ENCODE data around the gene FTO. TPM values are rescaled to one million over a fixed set of nuclear protein-coding genes. Genes with fewer than 3 reads are reported as not detected.

The FTO gene
- polyA plus RNA-seq, 3 donors = 16.8 to 51.0 (median 37.7) TPM

GRCh38 chr16:54000361-54000760 is 296.4 kb downstream of the FTO start:
- Mint-ChIP-seq H3K36me3 (peaks cover 0 to 5% of the 10 kb centered on the region in 2 donors), H3K4me3 (no peak overlapping the region), H3K4me1 (no peaks in the 10 kb centered on the region), H3K27me3 (ENCODE audit: low read depth in 3 of 3) (peaks cover 0 to 1% (median 0%) of the 10 kb centered on the region in 3 donors), H3K9me3 (peaks cover 0 to 13% (median 5%) of the 10 kb centered on the region in 7 donors), H3K27ac (no peak overlapping the region)
- no peaks in the 10 kb centered on the region for H3K4me1 ChIP-seq (ENCODE audit: control insufficient read depth in 1 of 2, insufficient read depth in 2 of 2, low read length in 2 of 2)
- no peak for TF ChIP-seq CTCF (IDR thresholded peaks at IDR 0.05)
- no peaks in the 10 kb centered on the region for H3K36me3 ChIP-seq (replicated peaks in 1 of 2; ENCODE audit: control insufficient read depth in 1 of 2, insufficient read depth in 2 of 2, low read length in 2 of 2)
- H4K20me1 ChIP-seq (ENCODE audit: insufficient read depth, low read length) = no peaks in the 10 kb centered on the region
- H3K9me3 ChIP-seq (replicated peaks in 1 of 2; ENCODE audit: control insufficient read depth in 1 of 2, insufficient read depth in 1 of 2, low read length in 2 of 2) = no peaks in the 10 kb centered on the region
- WGBS (ENCODE audit: insufficient coverage) = 100% methylated on average over 1 of the region's 5 CpGs
- no peak overlapping the region for H2AFZ ChIP-seq (ENCODE audit: insufficient read depth, low read depth, low read length, poor library complexity, severe bottlenecking)
- H3K79me2 ChIP-seq (ENCODE audit: insufficient read depth, low read length) = no peaks in the 10 kb centered on the region
- H3K4me2 ChIP-seq (replicated peaks; ENCODE audit: extremely low read depth, low read length, poor library complexity, severe bottlenecking) = no peak overlapping the region
- intact Hi-C loops (cut with micrococcal nuclease) = no loop called here
- no peak for DNase-seq
- no peak overlapping the region for H3K27ac ChIP-seq (ENCODE audit: low read depth in 1 of 2, low read length in 2 of 2)
- H3K9ac ChIP-seq (ENCODE audit: insufficient read depth, low read length, poor library complexity, severe bottlenecking) = no peak overlapping the region
- no peak overlapping the region for H3K4me3 ChIP-seq (replicated peaks in 1 of 3; ENCODE audit: low read depth in 2 of 3, low read length in 3 of 3)
- H3K27me3 ChIP-seq (ENCODE audit: control insufficient read depth in 2 of 2, insufficient read depth in 2 of 2, low read length in 2 of 2) = no peaks in the 10 kb centered on the region

- no peaks in the 10 kb centered on the region for H3K27me3 ChIP-seq (ENCODE audit: control insufficient read depth in 2 of 2, insufficient read depth in 2 of 2, low read length in 2 of 2)
- H3K9me3 ChIP-seq (replicated peaks in 1 of 2; ENCODE audit: control insufficient read depth in 1 of 2, insufficient read depth in 1 of 2, low read length in 2 of 2) = peaks cover 0 to 2% of the 10 kb centered on the region in 2 donors
- H3K27ac ChIP-seq (ENCODE audit: low read depth in 1 of 2, low read length in 2 of 2) = no peak overlapping the region
- no peaks in the 10 kb centered on the region for H3K4me1 Mint-ChIP-seq
- no peak for TF ChIP-seq CTCF (IDR thresholded peaks at IDR 0.05)
- WGBS (ENCODE audit: insufficient coverage) = 54% methylated on average over 3 of the region's 4 CpGs
- no peaks in the 10 kb centered on the region for H4K20me1 ChIP-seq (ENCODE audit: insufficient read depth, low read length)
- no peaks in the 10 kb centered on the region for H3K4me1 ChIP-seq (ENCODE audit: control insufficient read depth in 1 of 2, insufficient read depth in 2 of 2, low read length in 2 of 2)
- peaks cover 0 to 9% (median 6%) of the 10 kb centered on the region in 7 donors for H3K9me3 Mint-ChIP-seq
- H3K9ac ChIP-seq (ENCODE audit: insufficient read depth, low read length, poor library complexity, severe bottlenecking) = no peak overlapping the region
- H3K4me3 ChIP-seq (replicated peaks in 1 of 3; ENCODE audit: low read depth in 2 of 3, low read length in 3 of 3) = no peak overlapping the region
- H3K4me2 ChIP-seq (replicated peaks; ENCODE audit: extremely low read depth, low read length, poor library complexity, severe bottlenecking) = no peak overlapping the region
- H3K27ac Mint-ChIP-seq = no peak overlapping the region
- no peaks in the 10 kb centered on the region for H3K79me2 ChIP-seq (ENCODE audit: insufficient read depth, low read length)
- no peak overlapping the region for H3K4me3 Mint-ChIP-seq
- intact Hi-C loops (cut with micrococcal nuclease) = no loop called here
- H2AFZ ChIP-seq (ENCODE audit: insufficient read depth, low read depth, low read length, poor library complexity, severe bottlenecking) = no peak overlapping the region
- H3K27me3 Mint-ChIP-seq (ENCODE audit: low read depth in 3 of 3) = peaks cover 0 to 1% (median 0%) of the 10 kb centered on the region in 3 donors
- H3K36me3 ChIP-seq (replicated peaks in 1 of 2; ENCODE audit: control insufficient read depth in 1 of 2, insufficient read depth in 2 of 2, low read length in 2 of 2) = no peaks in the 10 kb centered on the region
- peaks cover 7 to 12% of the 10 kb centered on the region in 2 donors for H3K36me3 Mint-ChIP-seq
- DNase-seq = no peak
Observed at GRCh38 chr16:54006693-54007092, 302.7 kb downstream of the FTO start.

All from CD14-positive monocyte (primary cell).